Esophagus mucosa (tissue), 1 donor: ENCODE data around the gene TUBG1. TPM values are rescaled to one million over a fixed set of nuclear protein-coding genes. Genes with fewer than 3 reads are reported as not detected.

ENCODE experiments used
- ATAC-seq: fragments of 200-7000 bp; cut with Tn5 transposase; one replicate; pipeline ENCODE4 v1.9.1; 2020
- total RNA-seq: library from RNA; stranded (reverse); gene quantifications from one replicate; pipeline ENCODE4 v1.2.4, GENCODE V29; 2023
- donor health status: DM: yes; HTN: yes; CAD: no.

TUBG1 gene
- total RNA-seq: 44.4 TPM

- ATAC-seq: peak; percentile 97
Observed at GRCh38 chr17:42609182-42609813, at the start of gene TUBG1, which contains the start of gene RETREG3. TUBG1 (plus strand) TSS chr17:42609683; CDS start chr17:42609738, 55 bp downstream. RETREG3 (minus strand) TSS chr17:42609374; CDS start chr17:42609324, 50 bp downstream.

- ATAC-seq: no peak
Observed at GRCh38 chr17:42560246-42560645, 49.2 kb upstream of the TUBG1 start.

GRCh38 chr17:42561897-42562387 is 47.5 kb upstream of the TUBG1 start, which contains the start of gene COASY:
COASY (plus strand) TSS chr17:42562148; CDS start chr17:42562623, 475 bp downstream.
- peak; percentile 74 for ATAC-seq

- peak; percentile 11 for ATAC-seq
Observed at GRCh38 chr17:42562388-42563142, 46.9 kb upstream of the TUBG1 start.

- ATAC-seq: no peak
Observed at GRCh38 chr17:42563143-42563509, 46.4 kb upstream of the TUBG1 start.

- no peak for ATAC-seq
Observed at GRCh38 chr17:42563543-42563942, 45.9 kb upstream of the TUBG1 start.

- no peak for ATAC-seq
Observed at GRCh38 chr17:42563950-42564349, 45.5 kb upstream of the TUBG1 start.

GRCh38 chr17:42564815-42565522 is 44.5 kb upstream of the TUBG1 start:
- ATAC-seq: no peak

- no peak for ATAC-seq
Observed at GRCh38 chr17:42565523-42566214, 43.8 kb upstream of the TUBG1 start.

GRCh38 chr17:42566215-42566882 is 43.1 kb upstream of the TUBG1 start:
- no peak for ATAC-seq

GRCh38 chr17:42566883-42567573 is 42.5 kb upstream of the TUBG1 start, which contains the start of gene MLX:
MLX (plus strand) TSS chr17:42567100; CDS start chr17:42567125, 25 bp downstream.
- peak; percentile 65 for ATAC-seq

- ATAC-seq: no peak
Observed at GRCh38 chr17:42568341-42569111, 41.0 kb upstream of the TUBG1 start.

GRCh38 chr17:42571435-42572225 is 37.9 kb upstream of the TUBG1 start:
- ATAC-seq: no peak

- no peak for ATAC-seq
Observed at GRCh38 chr17:42573095-42573494, 36.4 kb upstream of the TUBG1 start.

- ATAC-seq: no peak
Observed at GRCh38 chr17:42574463-42574862, 35.0 kb upstream of the TUBG1 start.

- ATAC-seq: no peak
Observed at GRCh38 chr17:42577140-42577531, 32.3 kb upstream of the TUBG1 start.

GRCh38 chr17:42577532-42578281 is 31.8 kb upstream of the TUBG1 start, which contains the start of gene PSMC3IP:
PSMC3IP (minus strand) TSS chr17:42577729; CDS start chr17:42577686, 43 bp downstream.
- peak; percentile 92 for ATAC-seq

GRCh38 chr17:42578282-42578869 is 31.1 kb upstream of the TUBG1 start:
- peak; percentile 68 for ATAC-seq
